SK-N-MC (cell line): ENCODE measurements around the gene SLC35A2.

ENCODE experiments used
- EZH2 ChIP-seq: fragments of 200-600 bp; sonication (generic); IDR thresholded peaks from one replicate; pipeline ENCODE4 v1.6.1; 2017; ENCODE audit warnings: antibody characterized with exemption
- FOXP2 ChIP-seq: optimal IDR thresholded peaks from 2 replicates; pipeline ENCODE3; 2011; ENCODE audit warnings: mild to moderate bottlenecking, moderate library complexity; ENCODE audit not compliant: insufficient read depth; ENCODE audit errors: extremely low read length, control extremely low read depth
- POLR2AphosphoS5 ChIP-seq: IDR thresholded peaks from 2 replicates; pipeline ENCODE4 v1.6.1; 2012; ENCODE audit warnings: mild to moderate bottlenecking, low read depth, low read length, borderline replicate concordance

DNA sequence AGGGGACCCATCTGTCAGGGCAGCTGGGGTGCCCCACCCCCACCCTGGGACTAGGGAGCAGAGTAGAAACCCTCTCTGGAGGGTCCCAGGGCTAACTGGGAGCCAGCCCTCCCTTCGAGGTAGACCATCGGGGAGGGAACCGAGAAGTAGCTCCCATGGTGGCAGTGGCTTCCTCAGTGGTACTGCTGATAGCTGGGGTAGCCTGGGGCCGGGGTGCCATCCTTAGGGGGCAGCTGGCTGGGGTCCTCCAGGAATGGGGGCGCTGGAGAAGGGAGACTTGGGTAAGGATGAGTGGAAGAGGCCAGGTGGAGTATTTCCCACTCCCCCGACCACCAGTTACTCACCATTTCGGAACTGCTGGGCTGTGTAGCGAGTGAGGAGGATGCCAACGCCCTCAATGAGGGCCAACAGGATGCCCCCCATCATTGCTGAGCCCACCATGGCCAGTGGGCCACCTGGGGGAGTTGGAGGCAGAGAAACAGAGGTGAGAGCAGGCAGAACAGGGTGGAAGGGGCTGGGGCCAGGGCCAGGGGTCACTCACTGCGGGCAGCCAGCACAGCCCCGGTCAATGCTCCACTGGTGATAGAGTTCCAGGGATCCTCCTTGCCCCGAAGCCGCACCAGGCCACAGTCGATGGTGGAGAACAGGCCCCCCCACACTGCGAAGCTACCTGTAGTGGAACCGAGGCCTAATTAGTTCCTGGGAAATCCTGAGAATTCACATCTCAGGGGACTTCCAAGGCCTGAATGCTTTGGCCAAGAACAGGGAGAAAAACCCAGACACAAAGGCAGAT is 17.7 kb downstream of the SLC35A2 start:
- no peak for TF ChIP-seq POLR2AphosphoS5
- no peak for TF ChIP-seq EZH2
- no peak for TF ChIP-seq FOXP2
